DND-41 (cell line): ENCODE measurements around the gene ASIC4.

ENCODE experiments used
- ATAC-seq: fragments of 200-7000 bp; cut with Tn5 transposase; 3 replicates; pipeline ENCODE4 v1.9.1; 2021; ENCODE audit warnings: low read depth; ENCODE audit not compliant: insufficient read depth
- DNase-seq: peaks from one replicate; pipeline ENCODE4 v3.0.0-alpha.2; 2020
- H2AFZ ChIP-seq: 2 replicates; pipeline ENCODE4 v1.6.0; 2012; ENCODE audit warnings: low read depth, low read length
- H3K27ac ChIP-seq: 2 replicates; pipeline ENCODE4 v1.5.1; 2012; ENCODE audit warnings: low read length, inconsistent platforms
- H3K27me3 ChIP-seq: fragments of 200-600 bp; sonication (generic); 2 replicates; pipeline ENCODE4 v1.6.0; 2012; ENCODE audit warnings: low read length, mild to moderate bottlenecking, inconsistent platforms; ENCODE audit not compliant: insufficient read depth, poor library complexity
- H3K36me3 ChIP-seq: 2 replicates; pipeline ENCODE4 v1.5.1; 2012; ENCODE audit warnings: low read length, inconsistent platforms; ENCODE audit not compliant: insufficient read depth
- H3K4me1 ChIP-seq: 2 replicates; pipeline ENCODE4 v1.5.1; 2012; ENCODE audit warnings: mild to moderate bottlenecking, low read length; ENCODE audit not compliant: insufficient read depth
- H3K4me2 ChIP-seq: 2 replicates; pipeline ENCODE4 v1.6.0; 2012; ENCODE audit warnings: mild to moderate bottlenecking, moderate library complexity, low read length, inconsistent platforms; ENCODE audit not compliant: insufficient read depth
- H3K4me3 ChIP-seq, 2 experiments: fragments of 200-600 bp in 1 of 2; shearing (Covaris generic) in 1 of 2; 2 replicates each; pipeline ENCODE4 v1.5.1; 2012 to 2016; ENCODE audit warnings: inconsistent platforms in 2 of 2, low read length in 2 of 2, mild to moderate bottlenecking in 2 of 2, low read depth in 1 of 2, moderate library complexity in 1 of 2
- H3K79me2 ChIP-seq: 2 replicates; pipeline ENCODE4 v1.6.0; 2012; ENCODE audit warnings: low read length, inconsistent platforms; ENCODE audit not compliant: insufficient read depth
- H3K9ac ChIP-seq: 2 replicates; pipeline ENCODE4 v1.6.0; 2012; ENCODE audit warnings: low read depth, mild to moderate bottlenecking, inconsistent platforms, low read length, moderate library complexity
- H3K9me3 ChIP-seq: 2 replicates; pipeline ENCODE4 v1.5.1; 2012; ENCODE audit warnings: low read length, moderate library complexity, mild to moderate bottlenecking, inconsistent platforms; ENCODE audit not compliant: insufficient read depth, severe bottlenecking
- H4K20me1 ChIP-seq: 2 replicates; pipeline ENCODE4 v1.6.0; 2012; ENCODE audit warnings: low read length; ENCODE audit not compliant: insufficient read depth
- EZH2 ChIP-seq: IDR thresholded peaks from 3 replicates; pipeline ENCODE4 v1.6.1; 2012; ENCODE audit warnings: borderline replicate concordance, low read depth, mild to moderate bottlenecking, moderate library complexity, low read length, inconsistent platforms; ENCODE audit not compliant: severe bottlenecking
- TF ChIP-seq, protein P1 (sequence below): IDR thresholded peaks from 2 replicates; pipeline ENCODE4 v1.5.1; 2012; ENCODE audit warnings: borderline replicate concordance, low read length, moderate library complexity, mild to moderate bottlenecking; ENCODE audit not compliant: poor library complexity, severe bottlenecking; ENCODE audit errors: extremely low read depth

The ASIC4 gene

GRCh38 chr2:219538504-219538951 lies 24.2 kb downstream of the ASIC4 start:
- peaks cover 25% of the 10 kb centered on the region for H4K20me1 ChIP-seq
- no peak for TF ChIP-seq EZH2
- TF ChIP-seq, protein P1, sequence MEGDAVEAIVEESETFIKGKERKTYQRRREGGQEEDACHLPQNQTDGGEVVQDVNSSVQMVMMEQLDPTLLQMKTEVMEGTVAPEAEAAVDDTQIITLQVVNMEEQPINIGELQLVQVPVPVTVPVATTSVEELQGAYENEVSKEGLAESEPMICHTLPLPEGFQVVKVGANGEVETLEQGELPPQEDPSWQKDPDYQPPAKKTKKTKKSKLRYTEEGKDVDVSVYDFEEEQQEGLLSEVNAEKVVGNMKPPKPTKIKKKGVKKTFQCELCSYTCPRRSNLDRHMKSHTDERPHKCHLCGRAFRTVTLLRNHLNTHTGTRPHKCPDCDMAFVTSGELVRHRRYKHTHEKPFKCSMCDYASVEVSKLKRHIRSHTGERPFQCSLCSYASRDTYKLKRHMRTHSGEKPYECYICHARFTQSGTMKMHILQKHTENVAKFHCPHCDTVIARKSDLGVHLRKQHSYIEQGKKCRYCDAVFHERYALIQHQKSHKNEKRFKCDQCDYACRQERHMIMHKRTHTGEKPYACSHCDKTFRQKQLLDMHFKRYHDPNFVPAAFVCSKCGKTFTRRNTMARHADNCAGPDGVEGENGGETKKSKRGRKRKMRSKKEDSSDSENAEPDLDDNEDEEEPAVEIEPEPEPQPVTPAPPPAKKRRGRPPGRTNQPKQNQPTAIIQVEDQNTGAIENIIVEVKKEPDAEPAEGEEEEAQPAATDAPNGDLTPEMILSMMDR = no peak
- H3K9me3 ChIP-seq = no peaks in the 10 kb centered on the region
- H3K4me2 ChIP-seq = no peak overlapping the region
- ATAC-seq (no peak), DNase-seq (no peak)
- H3K4me1 ChIP-seq = peaks cover 22% of the 10 kb centered on the region
- H3K27me3 ChIP-seq = no peaks in the 10 kb centered on the region
- H2AFZ ChIP-seq = no peak overlapping the region
- no peak overlapping the region for H3K27ac ChIP-seq
- no peaks in the 10 kb centered on the region for H3K79me2 ChIP-seq
- H3K4me3 ChIP-seq = no peak overlapping the region
- peaks cover 21% of the 10 kb centered on the region for H3K36me3 ChIP-seq
- no peak overlapping the region for H3K9ac ChIP-seq

DNA sequence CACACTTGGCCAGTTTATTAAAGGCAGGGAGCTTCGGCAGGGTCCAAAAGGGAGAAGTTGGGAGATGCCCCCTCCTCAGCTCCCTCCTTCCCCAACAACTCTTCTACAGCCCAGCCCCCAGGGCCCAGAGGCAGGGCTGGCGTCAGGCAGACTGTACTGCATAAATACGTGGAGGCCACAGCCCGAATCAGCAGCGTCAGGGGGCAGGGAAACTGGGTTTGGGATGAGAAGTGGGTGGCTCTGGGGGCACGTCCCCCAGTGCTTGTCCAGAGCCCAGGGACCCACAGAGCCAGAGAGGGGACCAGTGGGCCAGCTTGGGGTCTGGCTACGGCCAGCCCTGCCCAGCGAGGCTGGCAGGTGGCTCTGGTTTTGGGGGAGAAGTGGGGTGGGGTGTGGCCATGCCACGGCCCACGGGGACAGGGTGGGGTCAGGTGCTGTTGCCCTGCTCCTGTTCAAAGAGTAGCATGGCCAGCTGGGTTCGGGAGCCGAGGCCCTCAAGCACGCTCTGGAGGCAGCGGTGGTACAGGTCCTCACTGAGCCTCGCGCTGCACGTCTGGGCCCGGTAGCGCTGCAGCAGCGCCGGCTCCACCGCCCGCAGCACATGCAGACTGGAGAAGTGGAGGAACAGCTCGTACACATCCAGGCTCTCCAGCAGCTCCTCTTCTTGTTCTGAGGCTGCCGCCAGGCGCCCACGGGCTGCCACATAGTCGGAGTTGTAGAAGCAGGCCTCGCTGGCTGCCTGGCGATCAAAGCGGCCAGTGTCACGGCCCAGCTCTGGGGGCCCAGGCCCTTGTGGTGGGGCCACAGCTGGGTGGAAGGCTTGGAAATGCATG lies 24.9 kb downstream of the ASIC4 start:
- peaks cover 25% of the 10 kb centered on the region for H4K20me1 ChIP-seq
- no peaks in the 10 kb centered on the region for H3K27me3 ChIP-seq
- peaks cover 21% of the 10 kb centered on the region for H3K36me3 ChIP-seq
- H3K9ac ChIP-seq = no peak overlapping the region
- no peak overlapping the region for H3K4me3 ChIP-seq
- no peaks in the 10 kb centered on the region for H3K79me2 ChIP-seq
- ATAC-seq (no peak), DNase-seq (no peak)
- H3K4me2 ChIP-seq = no peak overlapping the region
- H3K4me1 ChIP-seq = peaks cover 26% of the 10 kb centered on the region
- H3K27ac ChIP-seq = no peak overlapping the region
- no peak overlapping the region for H2AFZ ChIP-seq
- TF ChIP-seq EZH2 = no peak
- TF ChIP-seq, protein P1 = no peak
- H3K9me3 ChIP-seq = no peaks in the 10 kb centered on the region

- H3K4me1 ChIP-seq = peaks cover 33% of the 10 kb centered on the region
- no peaks in the 10 kb centered on the region for H3K9me3 ChIP-seq
- TF ChIP-seq, protein P1 = no peak
- no peak for TF ChIP-seq EZH2
- H3K27me3 ChIP-seq = no peaks in the 10 kb centered on the region
- DNase-seq (no peak), ATAC-seq (no peak)
- H2AFZ ChIP-seq = no peak overlapping the region
- no peak overlapping the region for H3K9ac ChIP-seq
- H4K20me1 ChIP-seq = peaks cover 25% of the 10 kb centered on the region
- H3K36me3 ChIP-seq = peaks cover 21% of the 10 kb centered on the region
- H3K79me2 ChIP-seq = no peaks in the 10 kb centered on the region
- H3K4me2 ChIP-seq = no peak overlapping the region
- no peak overlapping the region for H3K27ac ChIP-seq
- no peak overlapping the region for H3K4me3 ChIP-seq
Observed at GRCh38 chr2:219539926-219540678, 25.8 kb downstream of the ASIC4 start.
